OCI-LY7 (cell line): ENCODE measurements around the gene DIO1. TPM values are rescaled to one million over a fixed set of nuclear protein-coding genes. Genes with fewer than 3 reads are reported as not detected.

Experiments used
- BruUV-seq: library from RNA; stranded (reverse); fragments of 400-500 nt; replicated peaks from 2 replicates; lab custom pipeline; 2021; lab: Mats Ljungman, UMichigan
- CTCF ChIA-PET: fragments of 300-600 bp; sonication (Branson Sonifier 250); formaldehyde crosslinking; loops from one replicate; lab custom pipeline; 2022; ENCODE audit warnings: antibody characterized with exemption; ENCODE audit not compliant: unreplicated experiment; lab: Charles Lee
- POLR2A ChIA-PET: fragments of 300-600 bp; sonication (Branson Sonifier 250); formaldehyde crosslinking; loops from one replicate; lab custom pipeline; 2022; ENCODE audit warnings: antibody characterized with exemption; lab: Charles Lee
- DNase-seq: peaks from one replicate; pipeline ENCODE4 v3.0.0-alpha.2; 2015; ENCODE audit warnings: low spot score
- H2AFZ ChIP-seq: fragments of 200-600 bp; sonication (generic), shearing (Covaris generic); 2 replicates; pipeline ENCODE4 v1.6.1; 2014; ENCODE audit warnings: mild to moderate bottlenecking, antibody characterized with exemption, low read length, moderate library complexity
- H3K27ac ChIP-seq: fragments of 200-600 bp; sonication (generic); 2 replicates; pipeline ENCODE4 v1.5.1; 2014; ENCODE audit warnings: mixed run types, low read depth, mild to moderate bottlenecking, moderate library complexity, low read length, inconsistent platforms; ENCODE audit not compliant: poor library complexity, severe bottlenecking
- H3K36me3 ChIP-seq: fragments of 200-600 bp; sonication (generic); 2 replicates; pipeline ENCODE4 v1.6.1; 2014; ENCODE audit warnings: mild to moderate bottlenecking, antibody characterized with exemption, low read length, moderate library complexity, mixed read lengths; ENCODE audit not compliant: insufficient read depth
- H3K4me1 ChIP-seq: fragments of 200-600 bp; sonication (generic); 2 replicates; pipeline ENCODE4 v1.5.1; 2014; ENCODE audit warnings: mild to moderate bottlenecking, low read length; ENCODE audit not compliant: insufficient read depth, poor library complexity, severe bottlenecking
- H3K4me2 ChIP-seq: fragments of 200-600 bp; sonication (generic); 2 replicates; pipeline ENCODE4 v1.6.1; 2014; ENCODE audit warnings: mild to moderate bottlenecking, low read length
- H3K4me3 ChIP-seq: fragments of 200-600 bp; sonication (generic); 2 replicates; pipeline ENCODE4 v1.5.1; 2014; ENCODE audit warnings: mild to moderate bottlenecking, low read depth, low read length; ENCODE audit not compliant: poor library complexity, severe bottlenecking
- H3K79me2 ChIP-seq: fragments of 200-600 bp; sonication (generic); 2 replicates; pipeline ENCODE4 v1.6.1; 2016; ENCODE audit warnings: low read depth, mild to moderate bottlenecking, low read length, moderate library complexity, mixed read lengths; ENCODE audit not compliant: insufficient read depth
- H3K9me2 ChIP-seq: fragments of 200-600 bp; sonication (generic); 2 replicates; pipeline ENCODE4 v1.6.1; 2016; ENCODE audit warnings: mild to moderate bottlenecking, low read length, mixed read lengths; ENCODE audit not compliant: insufficient read depth
- H3K9me3 ChIP-seq: fragments of 200-600 bp; sonication (generic); 2 replicates; pipeline ENCODE4 v1.6.1; 2014; ENCODE audit warnings: mild to moderate bottlenecking, mixed run types, low read length, mixed read lengths
- H4K20me1 ChIP-seq: fragments of 200-600 bp; sonication (generic); 2 replicates; pipeline ENCODE4 v1.6.1; 2014; ENCODE audit warnings: mild to moderate bottlenecking, antibody characterized with exemption, low read length, moderate library complexity, mixed read lengths; ENCODE audit not compliant: insufficient read depth
- CTCF ChIP-seq: fragments of 200-600 bp; sonication (generic); conservative IDR thresholded peaks from 2 replicates; pipeline ENCODE4 v1.5.1; 2014; ENCODE audit warnings: mild to moderate bottlenecking, antibody characterized with exemption, low read length, moderate library complexity, mixed read lengths
- EZH2phosphoT487 ChIP-seq: fragments of 200-600 bp; sonication (generic); IDR thresholded peaks from 2 replicates; pipeline ENCODE4 v1.6.1; 2018; ENCODE audit warnings: low read depth, borderline replicate concordance, mild to moderate bottlenecking, mixed run types, antibody characterized with exemption, low read length, moderate library complexity, mixed read lengths
- intact Hi-C: fragments of 100-400 bp; cut with micrococcal nuclease; formaldehyde crosslinking; loops from one replicate; pipeline ENCODE4 v1.10.0; 2022; ENCODE audit not compliant: unreplicated experiment
- total RNA-seq, 2 experiments: library from RNA; depleted of rRNA in 1 of 2; stranded (reverse); fragments of >200 nt in 1 of 2; shearing (Covaris generic) in 1 of 2; gene quantifications; 2 replicates each; pipeline ENCODE4 v1.2.3, GENCODE V29; 2014 to 2022

Gene DIO1
- total RNA-seq, 2 experiments from 2014 or later: not detected

GRCh38 chr1:53951697-53952096 lies 57.7 kb downstream of the DIO1 start:
- H3K9me3 ChIP-seq: no peaks in the 10 kb centered on the region
- no TSS peak for BruUV-seq
- no peak for DNase-seq
- no peak overlapping the region for H2AFZ ChIP-seq
- TF ChIP-seq CTCF (no peak), EZH2phosphoT487 (no peak)
- H3K79me2 ChIP-seq: peaks cover 6% of the 10 kb centered on the region; the same call in 1 of the 2 replicates
- no peak overlapping the region for H3K4me2 ChIP-seq
- H3K9me2 ChIP-seq: no peaks in the 10 kb centered on the region
- no peak overlapping the region for H3K27ac ChIP-seq
- intact Hi-C loops: no loop called here
- no peaks in the 10 kb centered on the region for H4K20me1 ChIP-seq
- peaks cover 33% of the 10 kb centered on the region; the same call in 1 of the 2 replicates for H3K36me3 ChIP-seq
- no peak overlapping the region for H3K4me3 ChIP-seq
- H3K4me1 ChIP-seq: peaks cover 10% of the 10 kb centered on the region
- POLR2A ChIA-PET: interaction anchor here (1.6 kb wide), 1 partner anchor 10 kb away, joined by 5 read pairs; no protein-coding TSS in a partner anchor
- CTCF ChIA-PET: no interaction called here

GRCh38 chr1:53954128-53954527 lies 60.1 kb downstream of the DIO1 start:
- H4K20me1 ChIP-seq: no peaks in the 10 kb centered on the region
- no peaks in the 10 kb centered on the region for H3K9me3 ChIP-seq
- TF ChIP-seq EZH2phosphoT487: no peak
- intact Hi-C loops: no loop called here
- peaks cover 36% of the 10 kb centered on the region; the same call in 1 of the 2 replicates for H3K36me3 ChIP-seq
- no peaks in the 10 kb centered on the region for H3K9me2 ChIP-seq
- H3K27ac ChIP-seq: no peak overlapping the region
- no peak for DNase-seq
- ChIA-PET CTCF (interaction anchor here (1.0 kb wide), 1 partner anchor 94 kb away, joined by 5 read pairs; no protein-coding TSS in a partner anchor), POLR2A (interaction anchor here (1.0 kb wide), 1 partner anchor 438 kb away, joined by 3 read pairs; no protein-coding TSS in a partner anchor)
- H3K4me1 ChIP-seq: no peaks in the 10 kb centered on the region
- no peak overlapping the region for H3K4me3 ChIP-seq
- H2AFZ ChIP-seq: no peak overlapping the region
- no peaks in the 10 kb centered on the region for H3K79me2 ChIP-seq
- no TSS peak for BruUV-seq
- no peak overlapping the region for H3K4me2 ChIP-seq

- no peak for DNase-seq
- H3K4me1 ChIP-seq: no peaks in the 10 kb centered on the region
- ChIA-PET POLR2A (interaction anchor here (0.6 to 1.2 kb wide), 7 partner anchors 9 to 942 kb away, joined by 3 to 4 read pairs (median 3); partner anchors contain the start of gene IFT25), CTCF (no interaction called here)
- H3K27ac ChIP-seq: no peak overlapping the region
- H3K9me2 ChIP-seq: no peaks in the 10 kb centered on the region
- intact Hi-C loops: no loop called here
- H3K79me2 ChIP-seq: no peaks in the 10 kb centered on the region
- peaks cover 60% of the 10 kb centered on the region; the same call in 1 of the 2 replicates for H3K36me3 ChIP-seq
- H3K4me2 ChIP-seq: no peak overlapping the region
- no peak overlapping the region for H2AFZ ChIP-seq
- TF ChIP-seq EZH2phosphoT487: no peak
- no peak for TF ChIP-seq CTCF
- H3K4me3 ChIP-seq: no peak overlapping the region
- no TSS peak for BruUV-seq
- no peaks in the 10 kb centered on the region for H3K9me3 ChIP-seq
- H4K20me1 ChIP-seq: no peaks in the 10 kb centered on the region
Observed at GRCh38 chr1:53956308-53957168, 62.6 kb downstream of the DIO1 start.
